Endothelial cell (in vitro differentiated cells): ENCODE results near the gene DYNC1I1. TPM values are rescaled to one million over a fixed set of nuclear protein-coding genes. Genes with fewer than 3 reads are reported as not detected.

Experiments
- DNase-seq: peaks from one replicate; pipeline ENCODE4 v3.0.0; 2021; ENCODE audit warnings: low spot score
- H3K27ac Mint-ChIP-seq: one replicate; pipeline ENCODE4 v1.8.0; 2021; ENCODE audit warnings: mixed read lengths, inconsistent platforms; ENCODE audit not compliant: unreplicated experiment
- H3K27me3 Mint-ChIP-seq: one replicate; pipeline ENCODE4 v1.8.0; 2021; ENCODE audit warnings: mild to moderate bottlenecking, moderate library complexity, mixed read lengths, inconsistent platforms; ENCODE audit not compliant: unreplicated experiment
- H3K36me3 Mint-ChIP-seq: one replicate; pipeline ENCODE4 v1.8.0; 2021; ENCODE audit warnings: mild to moderate bottlenecking, low read depth, mixed read lengths, inconsistent platforms; ENCODE audit not compliant: unreplicated experiment
- H3K4me1 Mint-ChIP-seq: one replicate; pipeline ENCODE4 v1.8.0; 2021; ENCODE audit warnings: mild to moderate bottlenecking, mixed read lengths, inconsistent platforms; ENCODE audit not compliant: unreplicated experiment
- H3K4me3 Mint-ChIP-seq: one replicate; pipeline ENCODE4 v1.8.0; 2021; ENCODE audit warnings: mild to moderate bottlenecking, mixed read lengths, inconsistent platforms; ENCODE audit not compliant: unreplicated experiment
- H3K9me3 Mint-ChIP-seq: one replicate; pipeline ENCODE4 v1.8.0; 2021; ENCODE audit warnings: mixed read lengths, inconsistent platforms; ENCODE audit not compliant: unreplicated experiment
- CTCF ChIP-seq: fragments of 200-600 bp; sonication (generic); IDR thresholded peaks from one replicate; pipeline ENCODE4 v1.5.0; 2021; ENCODE audit warnings: antibody characterized with exemption; ENCODE audit not compliant: unreplicated experiment
- total RNA-seq: library from RNA; stranded (reverse); fragmentation: NEBNext Ultra II Directional; extraction: Animal tissue kit (Norgen Biotek cat#: 25700); gene quantifications from one replicate; pipeline ENCODE4 v1.2.1, GENCODE V29; 2021; ENCODE audit not compliant: unreplicated experiment

Gene DYNC1I1
- total RNA-seq, 1 donor from 2014 or later: 3.1 TPM

GRCh38 chr7:95986178-95986764, 213.9 kb downstream of the DYNC1I1 start:
- H3K9me3 Mint-ChIP-seq: no peaks in the 10 kb centered on the region
- no peaks in the 10 kb centered on the region for H3K36me3 Mint-ChIP-seq
- H3K27ac Mint-ChIP-seq: no peak overlapping the region
- H3K4me1 Mint-ChIP-seq: peaks cover 13% of the 10 kb centered on the region
- DNase-seq: no peak
- H3K27me3 Mint-ChIP-seq: no peaks in the 10 kb centered on the region
- TF ChIP-seq CTCF: no peak
- H3K4me3 Mint-ChIP-seq: no peak overlapping the region

GRCh38 chr7:95989301-95989700, 216.9 kb downstream of the DYNC1I1 start:
- Mint-ChIP-seq H3K4me1 (peaks cover 15% of the 10 kb centered on the region), H3K36me3 (no peaks in the 10 kb centered on the region), H3K27me3 (no peaks in the 10 kb centered on the region), H3K27ac (no peak overlapping the region), H3K9me3 (no peaks in the 10 kb centered on the region), H3K4me3 (no peak overlapping the region)
- no peak for DNase-seq
- TF ChIP-seq CTCF: no peak

- Mint-ChIP-seq H3K4me1 (peaks cover 6% of the 10 kb centered on the region), H3K4me3 (no peak overlapping the region), H3K36me3 (no peaks in the 10 kb centered on the region), H3K9me3 (no peaks in the 10 kb centered on the region), H3K27ac (no peak overlapping the region), H3K27me3 (no peaks in the 10 kb centered on the region)
- TF ChIP-seq CTCF: peak; percentile 37
- no peak for DNase-seq
These were observed 221.0 kb downstream of the DYNC1I1 start for GRCh38 chr7:95993380-95993779.

- peaks cover 6% of the 10 kb centered on the region for H3K4me1 Mint-ChIP-seq
- H3K4me3 Mint-ChIP-seq: no peak overlapping the region
- no peaks in the 10 kb centered on the region for H3K27me3 Mint-ChIP-seq
- no peak for DNase-seq
- TF ChIP-seq CTCF: no peak
- H3K27ac Mint-ChIP-seq: no peak overlapping the region
- no peaks in the 10 kb centered on the region for H3K36me3 Mint-ChIP-seq
- H3K9me3 Mint-ChIP-seq: no peaks in the 10 kb centered on the region
These were observed 223.8 kb downstream of the DYNC1I1 start for GRCh38 chr7:95996174-95996573.

- no peak for TF ChIP-seq CTCF
- no peak overlapping the region for H3K27ac Mint-ChIP-seq
- peaks cover 6% of the 10 kb centered on the region for H3K4me1 Mint-ChIP-seq
- H3K9me3 Mint-ChIP-seq: no peaks in the 10 kb centered on the region
- no peaks in the 10 kb centered on the region for H3K36me3 Mint-ChIP-seq
- no peaks in the 10 kb centered on the region for H3K27me3 Mint-ChIP-seq
- H3K4me3 Mint-ChIP-seq: no peak overlapping the region
- no peak for DNase-seq
These were observed 224.5 kb downstream of the DYNC1I1 start for GRCh38 chr7:95996886-95997285.
